Endometrial microvascular endothelial cells (primary cell): Measurements from ENCODE around the gene CTBP1. TPM values are rescaled to one million over a fixed set of nuclear protein-coding genes. Genes with fewer than 3 reads are reported as not detected.

ENCODE experiments used
- in situ Hi-C: cut with HindIII; loops from 2 replicates; pipeline ENCODE4 v1.10.0; 2017; ENCODE audit warnings: low sequenced_read_pairs, low pct_unique_long_range_greater_than_20kb; ENCODE audit errors: inconsistent ontology term
- total RNA-seq: library from RNA; depleted of rRNA; stranded (reverse); fragments of >200 nt; gene quantifications from one replicate; pipeline ENCODE4 v1.2.3, GENCODE V29; 2015; ENCODE audit errors: inconsistent ontology term

The CTBP1 gene
- total RNA-seq, 1 donor from 2014 or later = 237 TPM

DNA sequence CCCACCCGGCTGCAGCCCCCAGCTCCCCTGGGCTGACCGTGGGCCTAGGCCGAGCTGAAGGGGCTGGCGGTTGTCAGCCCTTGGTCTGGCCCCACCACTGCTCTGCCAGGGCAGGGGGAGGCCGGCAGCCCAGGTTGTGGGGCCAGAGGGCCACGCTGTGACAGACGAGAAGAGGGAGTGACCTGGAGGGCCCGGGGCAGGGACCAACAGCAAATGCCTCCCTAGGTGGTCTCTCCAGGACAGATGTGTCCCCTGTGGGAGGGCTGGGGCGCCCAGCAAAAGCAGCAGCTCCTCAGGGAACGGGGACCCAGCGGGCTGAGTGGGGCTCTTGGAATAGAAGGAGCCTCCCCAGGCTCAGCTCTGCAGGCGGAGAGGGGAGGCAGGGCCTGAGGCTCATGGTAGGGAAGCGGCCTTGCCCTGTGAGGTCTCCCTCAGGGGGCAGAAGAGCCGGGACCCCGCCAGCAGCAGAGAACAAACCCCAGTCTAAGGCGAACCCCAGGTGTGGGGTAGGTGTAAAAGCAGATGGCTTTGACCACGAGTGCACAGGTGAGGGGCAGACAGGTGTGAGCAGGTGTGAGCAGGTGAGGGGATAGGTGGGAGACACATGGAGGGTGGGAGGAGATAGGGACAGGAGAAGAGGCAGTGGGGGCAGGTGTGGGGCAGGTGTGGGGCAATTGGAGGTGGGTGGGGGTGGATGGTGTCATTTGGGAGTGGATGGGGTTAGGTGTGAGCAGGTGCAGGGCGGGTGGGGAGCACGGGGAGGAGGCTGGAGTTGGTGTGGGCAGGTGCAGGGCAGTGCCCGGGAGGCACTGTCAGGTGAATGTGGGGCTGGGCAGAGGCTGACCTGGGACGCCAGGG, 42.4 kb downstream of the CTBP1 start:
- in situ Hi-C loops = no loop called here

DNA sequence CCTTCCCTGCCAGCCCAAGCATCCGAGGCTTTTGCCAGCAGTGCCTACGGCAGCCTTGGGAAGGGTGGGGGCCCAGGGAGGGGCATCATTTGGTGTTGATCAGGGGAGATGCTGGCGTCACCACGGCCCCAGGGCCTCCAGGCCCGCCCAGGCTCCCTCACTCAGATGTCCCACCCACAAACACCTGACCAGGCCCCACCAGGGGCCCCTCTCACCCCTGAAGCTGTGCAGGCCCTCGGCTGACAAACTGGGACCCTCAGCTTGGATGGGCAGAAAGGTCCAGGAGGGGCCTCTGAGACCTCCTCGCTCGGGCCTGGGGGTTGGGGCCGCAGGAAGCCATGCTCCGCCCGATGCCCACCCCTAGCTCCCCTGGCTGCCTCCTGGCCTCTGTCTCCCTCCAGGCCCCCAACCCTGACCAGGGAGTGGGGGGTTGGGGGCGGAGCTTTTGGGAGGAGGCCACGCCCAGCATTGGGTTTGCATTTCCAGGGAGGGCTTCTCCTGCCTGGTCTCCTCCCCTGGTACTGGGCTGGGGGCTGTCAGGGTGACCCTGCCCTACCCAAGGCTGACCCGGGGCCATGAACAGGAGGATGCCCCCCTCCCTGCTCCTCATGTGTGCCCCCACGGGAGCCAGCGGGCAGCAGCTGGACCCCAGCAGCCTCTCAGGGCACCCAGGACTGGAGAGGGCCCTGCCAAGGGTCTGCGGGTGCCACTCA, 43.2 kb downstream of the CTBP1 start:
- in situ Hi-C loops = no loop called here

DNA sequence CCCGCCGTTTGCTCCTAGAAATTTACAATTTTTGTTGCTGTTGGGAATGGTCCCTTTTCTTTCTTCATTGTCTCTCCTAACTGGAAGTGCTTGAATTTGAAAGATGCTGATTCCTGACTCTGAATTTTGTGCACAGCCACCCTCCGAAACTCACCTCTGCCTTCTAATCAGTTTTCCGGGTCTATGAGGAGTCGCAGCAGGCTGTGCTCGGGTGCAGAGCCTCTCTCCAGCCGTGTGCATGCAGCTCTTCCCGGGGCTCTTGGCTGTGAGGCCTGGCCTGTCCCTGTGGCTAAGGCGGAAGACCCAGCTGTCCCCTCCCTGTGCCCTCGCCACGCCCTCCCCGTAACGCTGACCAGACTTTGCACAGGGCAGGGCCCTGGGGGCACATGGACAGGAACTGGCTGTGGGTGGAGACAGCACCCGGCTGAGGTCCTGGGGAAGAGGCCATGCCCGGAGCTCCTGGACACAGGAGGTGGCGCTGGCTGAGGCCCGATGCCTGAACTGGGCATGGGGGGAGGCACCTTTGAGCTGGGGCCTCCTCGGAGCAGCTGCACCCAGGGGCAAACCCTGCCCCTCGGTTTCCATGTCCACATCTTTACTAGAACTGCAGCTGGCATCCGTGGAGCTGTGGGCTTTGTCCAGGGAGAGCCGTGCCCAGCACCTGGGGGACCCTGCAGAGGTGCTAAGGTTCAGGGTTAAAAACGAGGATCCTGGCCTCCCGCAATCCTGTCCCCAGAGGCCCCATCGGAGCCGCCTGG, 43.9 kb downstream of the CTBP1 start:
- in situ Hi-C loops = no loop called here

DNA sequence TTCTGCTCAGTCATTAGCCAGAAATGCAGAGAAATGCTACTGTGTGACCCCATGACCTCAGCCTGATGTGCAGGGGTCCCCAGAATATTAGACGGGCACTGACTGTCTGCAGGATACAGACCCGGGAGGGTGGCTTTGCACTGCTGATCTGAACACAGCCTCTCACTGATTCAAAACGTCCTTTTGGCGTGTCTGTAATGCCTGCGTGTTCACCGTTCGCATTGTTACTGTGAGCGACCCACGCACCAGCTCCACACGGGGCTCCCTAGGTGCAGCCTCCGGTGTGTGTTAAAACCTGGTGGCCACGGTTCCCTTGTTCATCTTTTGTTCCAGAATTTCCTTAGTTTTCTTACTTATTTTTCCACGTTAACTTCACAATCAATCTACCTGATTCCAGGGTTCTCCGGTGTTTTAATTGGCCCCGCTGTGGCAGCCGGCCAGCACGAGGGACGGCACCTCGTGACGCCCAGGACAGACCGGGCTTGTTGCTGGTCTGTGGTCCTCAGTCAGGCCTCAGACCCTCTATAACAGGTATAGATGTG, 44.6 kb downstream of the CTBP1 start:
- in situ Hi-C loops = no loop called here

DNA sequence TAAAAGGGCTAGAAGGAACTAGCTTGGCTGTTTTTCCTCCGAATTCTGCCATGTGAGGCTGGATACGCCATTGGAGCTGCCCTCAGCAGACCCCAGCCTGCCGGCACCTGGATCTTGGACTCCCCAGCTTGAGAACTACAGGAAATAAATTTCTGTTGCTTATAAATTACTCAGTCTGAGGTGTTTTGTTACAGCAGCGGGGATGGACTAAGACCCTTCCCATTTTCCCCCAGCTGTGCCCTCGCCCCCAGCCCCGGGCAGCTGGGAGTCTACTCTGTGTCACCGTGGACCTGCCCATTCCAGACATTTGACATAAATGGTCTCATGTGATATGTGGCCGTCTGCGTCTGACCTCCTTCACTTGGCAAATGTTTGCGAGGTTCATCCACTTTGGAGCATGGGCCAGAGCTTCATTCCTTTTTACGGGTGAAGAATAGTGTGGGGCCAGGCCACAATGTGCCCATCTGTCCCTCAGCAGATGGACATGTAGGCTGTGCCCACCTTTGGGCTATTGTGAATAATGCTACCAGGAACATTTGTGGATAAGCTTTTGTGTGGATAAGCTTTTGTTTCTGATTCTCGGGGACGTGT, 45.8 kb downstream of the CTBP1 start:
- in situ Hi-C loops = no loop called here

DNA sequence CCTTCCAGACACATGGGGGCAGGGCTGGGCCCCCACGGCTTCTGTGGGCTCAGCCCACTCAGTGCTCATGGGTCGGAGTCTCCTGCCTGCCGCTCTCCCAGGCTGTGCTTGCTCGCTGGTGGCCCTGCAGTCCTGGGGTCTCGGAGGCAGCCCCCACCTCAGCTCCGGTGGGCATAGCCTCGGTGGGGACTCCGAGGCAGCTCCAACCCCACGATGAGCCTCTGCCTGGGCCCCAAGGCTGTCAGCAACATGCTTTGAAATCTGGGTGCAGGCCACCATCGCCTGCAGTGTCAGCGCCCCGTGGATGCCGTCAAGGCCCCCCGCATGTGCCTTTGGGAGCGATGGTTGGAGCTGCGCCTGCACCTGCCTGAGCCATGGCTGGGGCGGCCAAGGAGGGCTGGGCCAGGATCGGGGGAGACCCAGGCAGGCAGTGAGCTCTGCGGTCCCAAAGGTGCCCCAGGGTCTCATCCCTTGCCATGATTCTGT, 46.4 kb downstream of the CTBP1 start:
- in situ Hi-C loops = no loop called here

DNA sequence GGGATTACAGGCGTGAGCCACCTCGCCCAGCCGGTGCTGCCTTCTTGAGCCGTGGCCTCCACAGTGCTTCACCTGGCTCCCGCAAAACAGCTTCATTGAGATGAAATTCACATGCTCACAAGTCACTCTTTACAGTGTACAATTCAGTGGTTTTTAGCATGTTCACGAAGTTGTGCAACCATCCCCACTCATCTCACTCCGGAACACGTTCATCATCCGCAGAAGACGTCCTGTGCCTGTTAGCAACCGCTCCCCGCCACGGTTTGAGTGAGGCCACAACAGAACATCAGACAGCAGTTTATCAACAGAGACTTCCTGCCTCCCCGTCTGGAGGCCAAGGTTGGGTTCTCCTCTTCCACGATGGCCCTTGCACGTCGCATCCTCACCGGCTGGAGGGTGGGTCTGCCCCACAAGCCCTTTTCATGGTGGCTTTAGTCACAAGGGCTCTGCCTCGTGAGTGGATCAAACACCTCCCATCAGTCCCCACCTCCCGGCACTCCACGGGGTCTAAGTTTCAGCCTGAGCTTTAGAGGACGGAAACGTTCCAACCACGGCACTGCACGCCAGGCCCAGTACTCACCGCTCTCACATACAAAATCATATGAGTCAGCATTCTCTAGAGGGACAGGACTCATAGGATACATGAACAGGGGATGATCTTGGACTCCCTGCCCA, 46.9 kb downstream of the CTBP1 start:
- in situ Hi-C loops = no loop called here

DNA sequence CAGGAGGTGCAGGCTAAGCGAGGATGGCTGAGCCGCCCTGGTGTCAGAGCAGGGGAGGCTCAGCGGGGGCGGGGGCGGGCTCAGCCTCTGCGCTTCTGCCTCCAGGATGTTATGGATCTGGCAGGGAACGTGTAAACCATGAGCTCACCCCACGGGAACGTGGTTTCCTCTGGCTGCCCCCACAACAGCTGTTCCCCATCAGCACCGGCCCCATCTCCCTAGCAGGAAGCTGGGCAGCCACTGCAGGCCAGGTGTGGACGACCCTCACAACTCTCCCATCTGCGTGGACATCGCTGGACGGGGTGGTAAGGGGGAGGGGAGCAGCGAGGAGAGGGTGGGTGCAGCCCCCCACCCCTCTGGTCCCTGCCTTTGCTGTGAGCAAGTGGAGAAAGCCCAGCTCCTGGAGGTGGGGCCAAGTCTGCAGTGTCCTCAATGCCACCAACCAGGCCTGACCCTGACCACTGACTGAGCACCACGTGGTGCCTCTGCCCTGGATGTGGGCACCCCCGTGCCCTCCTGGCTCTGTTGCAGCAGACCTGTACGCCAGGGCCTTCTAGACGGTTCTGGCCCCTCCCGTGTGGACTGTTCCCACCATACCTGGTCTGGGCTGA, 48.4 kb downstream of the CTBP1 start:
- in situ Hi-C loops = no loop called here

DNA sequence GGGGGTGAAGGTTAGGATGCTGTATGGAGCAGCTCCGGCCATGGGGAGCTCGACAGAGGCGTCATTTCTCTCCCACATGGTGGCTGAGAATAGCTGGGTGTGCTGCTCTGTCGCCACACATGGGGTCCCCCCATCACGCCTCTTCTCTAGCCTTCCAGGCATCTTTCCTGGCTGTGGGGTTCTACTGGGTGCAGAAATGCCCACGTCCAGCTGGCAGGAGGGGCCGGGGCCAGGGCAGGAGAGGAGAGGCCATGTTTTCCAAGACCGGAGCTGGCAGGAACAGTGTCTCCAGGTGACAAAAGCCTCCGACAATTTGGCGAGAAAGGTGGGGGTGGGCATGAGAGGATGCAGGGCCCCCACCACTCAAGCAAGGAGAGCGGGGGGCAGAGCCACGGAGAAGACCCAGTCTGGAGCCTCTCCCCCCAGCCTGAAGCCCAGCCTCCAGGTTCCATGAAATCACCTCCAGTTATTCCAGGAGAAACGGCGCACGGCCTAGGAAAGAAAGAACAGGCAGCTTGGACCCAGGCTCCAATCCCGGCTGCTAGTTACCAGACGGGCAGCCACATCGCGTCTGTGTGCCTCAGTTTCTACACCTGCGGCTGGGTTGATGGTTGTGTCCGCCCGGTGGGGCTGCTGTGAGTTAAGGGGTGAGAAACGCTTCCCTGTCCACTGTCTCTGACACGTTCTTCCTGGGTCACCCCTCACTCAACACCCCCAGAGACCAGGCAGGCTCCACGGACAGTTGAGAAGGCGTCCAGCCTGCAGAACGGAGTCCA, 49.2 kb downstream of the CTBP1 start:
- in situ Hi-C loops = no loop called here

DNA sequence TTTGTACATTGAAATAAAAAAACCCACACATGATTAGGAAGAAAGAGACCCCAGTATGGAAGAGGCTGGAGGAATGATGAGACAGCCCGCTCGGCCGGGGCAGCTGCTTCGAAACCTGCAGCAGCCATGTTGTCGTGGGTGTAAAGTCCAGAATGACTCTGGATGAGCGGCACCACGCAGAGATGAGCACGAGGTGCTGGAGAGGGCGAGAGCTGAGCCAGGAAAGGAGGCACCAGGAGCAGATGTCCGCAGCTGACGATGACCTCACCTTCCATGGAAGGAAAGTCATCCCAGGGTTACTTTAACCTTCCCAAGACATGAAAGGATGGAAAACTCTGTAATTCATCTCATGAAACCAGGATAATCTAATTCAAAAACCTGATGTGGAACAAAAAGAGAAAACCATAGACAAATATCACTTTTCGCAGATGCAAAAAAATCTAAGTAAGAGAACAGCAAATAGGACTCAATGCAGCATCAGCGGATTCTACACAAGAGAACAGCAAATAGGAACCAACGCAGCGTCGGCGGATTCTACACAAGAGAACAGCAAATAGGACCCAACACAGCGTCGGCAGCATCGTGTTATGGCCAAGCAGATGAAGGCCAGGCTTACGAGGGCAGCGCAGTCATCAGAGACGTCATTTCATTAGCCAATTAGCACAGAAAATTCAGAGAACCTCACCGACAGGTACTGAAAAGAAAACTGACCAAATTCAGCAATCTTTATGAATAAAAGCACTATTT, 50.7 kb downstream of the CTBP1 start:
- in situ Hi-C loops = no loop called here

DNA sequence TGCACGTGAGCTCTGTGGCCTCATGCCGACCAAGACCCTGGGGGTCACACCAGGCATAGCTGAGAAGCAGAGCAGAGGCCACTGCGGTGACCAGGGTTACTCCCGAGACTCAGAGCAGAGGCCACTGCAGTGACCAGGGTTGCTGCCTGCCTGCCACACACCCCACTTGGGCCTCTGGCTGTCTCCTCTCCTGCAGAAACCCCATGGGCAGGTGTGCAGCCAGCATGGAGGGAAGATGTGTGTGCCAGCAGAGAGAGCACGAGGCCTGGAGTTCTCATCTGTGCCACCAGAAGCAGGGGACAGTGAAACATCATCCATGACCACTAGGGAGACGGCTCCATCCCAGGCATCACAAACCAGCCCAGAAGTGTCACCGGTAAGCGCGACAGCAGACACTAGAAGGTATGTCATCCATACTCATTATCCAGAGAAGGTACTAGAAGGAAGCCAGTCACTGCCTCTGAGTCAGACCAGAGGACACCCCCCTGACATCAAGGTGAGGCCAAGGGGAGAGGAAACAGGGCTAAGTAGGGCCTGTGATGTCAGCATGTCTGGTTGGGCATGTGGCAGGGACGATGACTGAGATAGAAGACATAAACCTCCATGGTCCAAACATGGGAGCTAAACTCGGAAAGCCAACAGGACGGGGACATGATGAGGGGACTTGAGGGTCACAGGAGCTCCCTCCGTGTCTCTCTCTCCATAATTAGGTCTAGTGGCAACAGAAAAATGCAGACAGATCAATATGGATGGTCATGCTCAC, 52.3 kb downstream of the CTBP1 start:
- in situ Hi-C loops = no loop called here

DNA sequence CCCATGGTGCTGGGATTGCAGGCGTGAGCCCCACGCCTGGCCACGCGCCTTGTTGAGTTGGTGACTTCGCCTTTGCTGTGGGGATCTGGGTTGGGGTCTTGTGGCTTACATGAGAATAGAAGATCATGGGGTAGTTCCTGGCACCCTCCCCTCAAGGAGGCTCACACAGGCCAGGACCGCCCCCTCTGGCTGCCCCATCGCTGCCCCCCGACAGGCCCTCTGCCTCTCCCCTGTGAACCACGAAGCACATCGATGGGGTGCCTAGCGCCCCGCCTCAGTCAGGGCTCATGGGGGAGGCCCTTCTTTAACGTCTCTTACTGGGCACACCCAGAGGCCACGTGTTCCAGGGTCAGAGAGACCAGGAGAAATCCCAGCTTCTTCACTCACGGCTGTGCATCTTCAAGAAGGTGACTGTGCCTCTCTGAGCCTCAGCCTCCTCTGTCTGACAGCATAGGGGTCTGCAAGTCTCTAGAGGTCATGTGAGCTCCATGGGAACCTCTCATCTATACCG, 53.0 kb downstream of the CTBP1 start:
- in situ Hi-C loops = no loop called here

DNA sequence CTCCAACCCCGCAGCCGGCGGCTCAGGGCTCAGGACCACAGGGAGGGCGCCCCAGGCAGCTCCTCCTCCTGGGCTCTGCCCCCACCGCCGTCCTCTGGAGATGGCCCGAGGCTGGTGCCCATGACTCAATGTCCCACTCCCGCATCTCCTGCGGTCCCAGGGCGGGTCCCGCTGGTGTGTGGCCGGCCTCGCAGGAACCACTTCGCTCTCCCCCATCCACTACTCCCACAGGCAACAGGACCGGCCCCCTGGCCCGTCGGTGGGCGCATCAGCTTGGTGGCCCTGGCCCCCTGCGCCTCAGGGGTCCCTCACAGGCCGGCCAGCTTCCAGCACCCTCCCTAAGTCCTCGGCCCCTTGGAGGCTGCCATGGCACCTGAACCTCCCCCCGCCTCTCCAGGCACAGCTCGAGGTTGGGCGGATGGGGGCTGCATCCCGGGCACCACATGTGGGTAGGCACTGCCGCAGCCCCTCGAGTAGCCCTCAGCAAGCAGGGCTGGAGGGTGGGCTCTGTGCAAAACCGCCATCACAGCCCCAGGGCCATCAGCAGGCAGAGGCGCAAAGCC, 53.7 kb downstream of the CTBP1 start:
- in situ Hi-C loops = no loop called here

DNA sequence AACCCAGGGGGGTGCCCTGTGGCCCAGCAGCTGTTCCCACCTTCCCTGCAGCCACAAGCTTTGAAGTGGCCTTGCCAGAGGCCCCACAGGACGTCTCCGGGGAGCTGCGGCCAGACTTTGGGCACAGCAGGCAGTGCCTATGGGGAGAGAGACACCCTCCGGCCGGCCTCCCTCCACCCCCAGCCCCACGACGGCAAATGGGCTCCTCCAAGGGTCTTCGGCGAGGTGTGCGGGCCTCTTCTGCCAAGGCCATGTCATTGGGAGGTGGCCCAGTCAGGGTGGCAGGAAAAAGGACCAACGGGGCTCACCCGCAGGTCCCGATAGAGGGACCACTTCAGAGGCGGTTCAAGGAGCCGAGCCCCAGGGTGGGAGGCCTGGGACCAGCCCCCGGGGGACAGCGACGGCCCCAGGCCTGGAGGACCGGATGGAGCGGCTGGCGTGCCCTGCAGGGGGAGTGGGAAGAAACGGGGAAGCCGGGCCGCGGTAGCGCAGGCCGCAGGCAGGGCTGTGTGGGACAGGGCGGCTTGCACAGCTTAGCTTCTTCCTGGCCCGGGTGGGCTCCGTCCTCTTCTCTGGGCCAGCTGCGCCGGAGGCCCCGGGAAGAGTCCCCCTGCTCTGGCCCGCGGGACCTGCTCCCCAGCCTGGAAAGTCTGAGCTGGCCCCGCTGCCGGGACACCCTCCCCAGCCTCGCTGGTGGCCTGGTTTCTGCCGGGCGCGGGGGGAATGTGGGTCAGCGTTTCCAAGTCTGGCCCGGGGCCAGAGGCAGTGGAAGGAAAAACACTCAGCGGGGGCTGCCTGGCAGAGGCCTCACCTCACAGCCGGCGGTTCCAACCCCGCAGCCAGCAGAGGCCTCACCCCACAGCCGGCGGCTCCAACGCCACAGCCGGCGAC, 54.7 kb downstream of the CTBP1 start:
- in situ Hi-C loops = no loop called here
